ENCODE data around the gene ATN1. TPM values are rescaled to one million over a fixed set of nuclear protein-coding genes. Genes with fewer than 3 reads are reported as not detected.

ATN1 gene
- total and polyA plus RNA-seq, 2 of the 8 experiments (the other 6 are each of a cell fraction or from before 2014, with no cell fraction given): 20.6 to 73.4 TPM

DNA sequence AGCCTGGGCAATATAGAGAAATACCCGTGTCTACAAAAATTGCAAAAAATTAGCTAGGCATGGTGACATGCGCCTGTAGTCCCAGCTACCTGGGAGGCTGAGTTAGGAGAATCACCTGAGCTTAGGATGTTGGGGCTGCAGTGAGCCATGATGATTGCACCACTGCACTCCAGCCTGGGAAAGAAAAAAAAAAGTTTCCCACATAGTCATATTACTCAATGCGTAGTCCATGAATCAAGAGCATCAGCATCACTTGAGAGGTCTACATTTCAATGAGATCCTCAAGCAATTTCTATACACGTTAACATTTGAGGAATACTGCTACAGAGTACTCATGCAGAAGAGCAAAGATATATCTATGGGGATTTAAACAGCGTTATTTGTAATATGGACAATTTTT, 28.3 kb upstream of the ATN1 start:
- Histone ChIP-seq H2AFZ (ENCODE audit: low read length) (no peak overlapping the region), H3K18ac (ENCODE audit: extremely low read depth, low read length) (no peak overlapping the region), H3K4me2 (ENCODE audit: insufficient read depth in 1 of 2, low read depth in 2 of 2, low read length in 2 of 2) (no peak overlapping the region), H3K4me3 (ENCODE audit: extremely low read depth in 1 of 4, insufficient read depth in 2 of 4, low read depth in 3 of 4, low read length in 4 of 4) (no peak overlapping the region), H2BK20ac (ENCODE audit: low read length) (no peak overlapping the region), H3K23me2 (ENCODE audit: low read depth, low read length) (no peaks in the 10 kb centered on the region), H3K79me1 (ENCODE audit: low read depth, low read length) (no peaks in the 10 kb centered on the region), H3K14ac (ENCODE audit: insufficient read length) (no peak overlapping the region), H3K36me3 (ENCODE audit: control insufficient read depth in 2 of 4, insufficient read depth in 4 of 4, low read length in 3 of 4) (no peaks in the 10 kb centered on the region), H2BK120ac (replicated peaks; ENCODE audit: low read depth, low read length) (no peak overlapping the region), H2AK5ac (ENCODE audit: low read depth, low read length) (no peak overlapping the region), H3K27ac (ENCODE audit: low read depth, low read length) (no peak overlapping the region), H4K8ac (ENCODE audit: extremely low read depth, insufficient read depth, low read length) (no peak overlapping the region), H4K20me1 (replicated peaks in 1 of 2; ENCODE audit: control insufficient read depth in 1 of 2, insufficient read depth in 2 of 2, low read length in 2 of 2) (no peaks in the 10 kb centered on the region), H3K79me2 (ENCODE audit: control insufficient read depth in 1 of 2, insufficient read depth in 2 of 2, low read length in 2 of 2) (no peaks in the 10 kb centered on the region), H3K4me1 (replicated peaks in 1 of 4; ENCODE audit: control insufficient read depth in 3 of 4, insufficient read depth in 4 of 4, low read length in 3 of 4) (peaks cover 0 to 8% (median 6%) of the 10 kb centered on the region in 4 experiments; a peak in 3 of 7 replicates), H2BK12ac (ENCODE audit: low read depth, low read length) (no peak overlapping the region), H2BK15ac (ENCODE audit: low read length) (no peak overlapping the region), H3K23ac (ENCODE audit: insufficient read length) (no peak overlapping the region), H3K27me3 (replicated peaks in 1 of 4; ENCODE audit: control insufficient read depth in 3 of 4, extremely low read depth in 1 of 4, insufficient read depth in 3 of 4, low read length in 3 of 4) (no peaks in the 10 kb centered on the region), H4K91ac (replicated peaks; ENCODE audit: insufficient read length, low read length) (no peak overlapping the region), H3K9me3 (ENCODE audit: insufficient read depth in 2 of 2, low read depth in 1 of 2, low read length in 1 of 2) (no peaks in the 10 kb centered on the region), H2BK5ac (ENCODE audit: low read depth, low read length) (no peak overlapping the region), H3K9ac (replicated peaks in 1 of 4; ENCODE audit: extremely low read depth in 1 of 4, low read depth in 3 of 4, low read length in 3 of 4) (no peak overlapping the region), H4K5ac (ENCODE audit: insufficient read length, low read depth, low read length) (no peak overlapping the region), H3K56ac (replicated peaks; ENCODE audit: insufficient read length, low read depth, low read length) (no peak overlapping the region), H3K4ac (replicated peaks; ENCODE audit: insufficient read length, low read depth, low read length) (no peak overlapping the region)
- WGBS, 2 experiments (ENCODE audit: extremely low coverage in 1 of 2, insufficient coverage in 1 of 2, insufficient read length in 1 of 2, insufficient replicate concordance in 2 of 2, low coverage in 1 of 2, low lambda C conversion rate in 2 of 2, missing lambda C conversion rate in 1 of 2): 82% methylated on average over 5 of the region's 5 CpGs; no CpG with 5 or more reads in 1 of the 2 experiments
- FAIRE-seq (no peak), DNase-seq (ENCODE audit: low read depth in 1 of 2, low spot score in 2 of 2) (no peak)
- ChIA-PET POLR2A (ENCODE audit: partially characterized antibody) (interaction anchor here (0.9 to 2.1 kb wide), 4 partner anchors 12 to 45 kb away, joined by 3 to 8 read pairs (median 6); partner anchors contain the start of genes C12orf57 and RNU7-1), CTCF (ENCODE audit: partially characterized antibody) (interaction anchor here (0.8 to 13.0 kb wide), 6 partner anchors 8 to 39 kb away, joined by 3 to 74 read pairs (median 11); partner anchors contain the start of genes ENO2, SPSB2 and TPI1)
- TF ChIP-seq CHD2 (IDR thresholded peaks at IDR 0.05; ENCODE audit: low read length) (no peak), BCL11A (IDR thresholded peaks at IDR 0.05; ENCODE audit: low read depth in 2 of 2, low read length in 2 of 2) (no peak), MAFK (IDR thresholded peaks at IDR 0.05; ENCODE audit: low read depth, low read length) (no peak), CREB1 (IDR thresholded peaks at IDR 0.05) (no peak), GABPA (IDR thresholded peaks at IDR 0.05; ENCODE audit: borderline replicate concordance, insufficient read depth, low read length) (no peak), RAD21 (IDR thresholded peaks at IDR 0.05 in 1 of 2, conservative IDR thresholded peaks at IDR 0.05 in 1 of 2; ENCODE audit: low read depth in 2 of 2, low read length in 2 of 2) (no peak), SIX5 (IDR thresholded peaks at IDR 0.05; ENCODE audit: low read depth, low read length) (no peak), YY1 (IDR thresholded peaks at IDR 0.05; ENCODE audit: low read depth, low read length) (no peak), NRF1 (IDR thresholded peaks at IDR 0.05; ENCODE audit: low read depth, low read length) (no peak), SRF (IDR thresholded peaks at IDR 0.05; ENCODE audit: low read depth, low read length) (no peak), EZH2 (IDR thresholded peaks at IDR 0.05; ENCODE audit: low read depth, low read length, severe bottlenecking) (no peak), POLR2AphosphoS5 (IDR thresholded peaks at IDR 0.05; ENCODE audit: low read depth, low read length) (no peak)
- TF ChIP-seq, protein P1, sequence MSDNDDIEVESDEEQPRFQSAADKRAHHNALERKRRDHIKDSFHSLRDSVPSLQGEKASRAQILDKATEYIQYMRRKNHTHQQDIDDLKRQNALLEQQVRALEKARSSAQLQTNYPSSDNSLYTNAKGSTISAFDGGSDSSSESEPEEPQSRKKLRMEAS (IDR thresholded peaks at IDR 0.05): no peak
- TF ChIP-seq, protein P2, sequence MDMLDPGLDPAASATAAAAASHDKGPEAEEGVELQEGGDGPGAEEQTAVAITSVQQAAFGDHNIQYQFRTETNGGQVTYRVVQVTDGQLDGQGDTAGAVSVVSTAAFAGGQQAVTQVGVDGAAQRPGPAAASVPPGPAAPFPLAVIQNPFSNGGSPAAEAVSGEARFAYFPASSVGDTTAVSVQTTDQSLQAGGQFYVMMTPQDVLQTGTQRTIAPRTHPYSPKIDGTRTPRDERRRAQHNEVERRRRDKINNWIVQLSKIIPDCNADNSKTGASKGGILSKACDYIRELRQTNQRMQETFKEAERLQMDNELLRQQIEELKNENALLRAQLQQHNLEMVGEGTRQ (IDR thresholded peaks at IDR 0.05; ENCODE audit: low read length): no peak

Data from H1 (cell line).